Stimulated activated CD4-positive, alpha-beta T cell treated with anti-CD3 and anti-CD28 coated beads, Interleukin-12 subunit alpha, Interleukin-12 subunit beta, amount 100 ng/mL, for 4 hours (primary cell): ENCODE results near the gene SLAMF7.

Experiments used
- DNase-seq: peaks from one replicate; pipeline ENCODE4 v3.0.0-alpha.2; 2020

SLAMF7 gene

DNA sequence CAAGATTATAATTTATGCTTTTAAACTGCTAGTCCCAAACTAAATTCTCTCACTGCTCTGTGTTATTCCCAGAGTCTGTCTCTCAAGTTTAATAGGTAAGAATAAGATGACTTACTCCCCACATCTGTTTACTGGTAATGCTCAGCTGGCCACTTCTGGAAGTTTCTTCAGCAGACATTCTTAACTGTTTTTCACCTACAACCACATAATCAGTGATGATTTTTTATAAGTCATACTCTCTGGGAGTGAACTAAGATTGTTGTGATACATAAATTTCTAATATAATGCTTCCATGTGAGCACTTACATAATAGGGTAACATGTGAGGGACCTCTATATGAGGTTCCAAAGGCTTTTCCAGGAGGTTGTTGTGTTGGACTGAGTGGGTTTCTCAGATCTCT lies 8.7 kb downstream of the SLAMF7 start:
- DNase-seq, result no peak

DNA sequence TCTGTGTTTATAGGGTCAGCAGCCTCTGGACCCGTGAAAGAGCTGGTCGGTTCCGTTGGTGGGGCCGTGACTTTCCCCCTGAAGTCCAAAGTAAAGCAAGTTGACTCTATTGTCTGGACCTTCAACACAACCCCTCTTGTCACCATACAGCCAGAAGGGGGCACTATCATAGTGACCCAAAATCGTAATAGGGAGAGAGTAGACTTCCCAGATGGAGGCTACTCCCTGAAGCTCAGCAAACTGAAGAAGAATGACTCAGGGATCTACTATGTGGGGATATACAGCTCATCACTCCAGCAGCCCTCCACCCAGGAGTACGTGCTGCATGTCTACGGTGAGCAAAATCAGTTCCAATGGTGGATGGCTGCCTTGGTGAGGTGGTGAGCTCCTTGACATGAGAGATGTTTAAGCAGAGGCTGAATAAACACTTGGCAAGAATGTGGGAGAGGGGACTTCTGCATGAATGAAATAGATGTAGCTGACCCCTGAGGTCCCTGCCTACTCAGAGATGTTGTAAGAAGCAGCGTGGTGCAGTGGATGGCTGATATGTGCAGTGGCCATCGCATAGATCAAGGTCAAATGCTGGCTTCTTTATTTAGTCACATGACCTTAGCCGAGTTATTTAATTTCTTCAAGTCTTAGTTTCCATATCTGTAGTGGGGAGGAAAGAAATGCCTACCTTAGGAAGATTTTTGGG lies 9.3 kb downstream of the SLAMF7 start:
- no peak for DNase-seq

DNA sequence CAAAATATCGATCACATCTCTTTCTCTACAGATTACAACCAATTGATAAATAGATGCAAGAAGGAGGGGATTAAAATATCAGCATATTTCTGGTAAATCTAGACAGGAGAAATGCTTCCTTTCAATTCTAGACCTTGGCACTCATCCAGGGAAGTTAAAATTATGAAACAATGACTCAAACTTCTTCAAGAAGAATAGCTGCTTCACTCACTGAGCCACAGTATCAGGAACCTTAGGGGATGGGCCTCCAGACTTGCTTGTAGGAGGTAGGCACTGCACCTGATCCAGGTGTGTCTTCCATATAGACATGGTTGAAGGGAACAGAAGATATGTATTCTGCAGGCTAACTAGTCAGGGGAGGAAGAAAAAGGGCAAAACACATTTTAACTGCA lies 9.8 kb downstream of the SLAMF7 start:
- no peak for DNase-seq

DNA sequence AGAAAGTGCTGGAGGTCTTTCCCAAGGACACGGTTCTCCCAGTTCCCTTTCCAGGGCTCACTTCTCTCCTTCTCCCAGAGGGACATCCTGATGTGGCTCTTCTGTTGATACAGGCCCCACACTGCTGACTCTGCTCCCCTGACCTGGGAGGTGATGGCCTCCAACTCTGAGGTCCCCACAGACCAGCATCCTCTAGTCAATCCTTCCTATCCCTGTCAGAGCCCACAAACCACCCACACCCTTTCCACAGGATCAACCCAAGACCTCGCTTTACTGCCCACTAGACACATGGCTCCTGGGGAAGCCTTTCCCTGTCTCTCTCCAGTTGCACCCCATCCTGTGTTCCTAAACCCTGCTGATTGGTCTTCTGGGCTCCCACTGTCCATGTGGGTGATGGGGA lies 11.6 kb downstream of the SLAMF7 start:
- no peak for DNase-seq

DNA sequence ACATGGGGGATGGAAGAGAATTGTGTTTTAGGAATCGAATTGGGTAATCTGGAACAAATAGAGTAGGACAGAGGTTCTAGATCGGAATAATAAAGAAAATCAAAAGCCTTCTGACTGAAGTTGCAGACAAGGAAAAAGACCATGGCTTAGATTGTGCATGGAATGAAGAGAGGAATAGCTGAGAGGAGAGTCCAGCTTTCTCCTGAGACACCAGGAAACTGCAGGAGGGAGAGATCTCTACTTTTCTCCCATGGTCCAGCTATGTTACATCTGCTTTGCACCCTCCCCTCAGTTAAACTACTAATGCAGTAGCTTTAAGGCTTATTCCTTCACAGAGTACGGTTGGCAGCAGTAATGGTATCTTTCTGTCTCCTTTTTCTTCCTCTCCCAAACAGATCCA lies 13.4 kb downstream of the SLAMF7 start:
- no peak for DNase-seq

DNA sequence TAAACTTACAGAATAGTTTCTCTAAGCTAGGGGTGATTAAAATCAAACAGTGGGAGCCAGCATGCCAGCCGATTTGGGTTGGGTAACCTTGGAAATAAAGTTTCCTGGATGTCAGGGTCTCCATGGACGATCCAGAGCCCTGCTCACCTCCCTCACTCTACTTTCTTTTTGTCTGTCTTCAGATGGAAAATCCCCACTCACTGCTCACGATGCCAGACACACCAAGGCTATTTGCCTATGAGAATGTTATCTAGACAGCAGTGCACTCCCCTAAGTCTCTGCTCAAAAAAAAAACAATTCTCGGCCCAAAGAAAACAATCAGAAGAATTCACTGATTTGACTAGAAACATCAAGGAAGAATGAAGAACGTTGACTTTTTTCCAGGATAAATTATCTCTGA lies 13.9 kb downstream of the SLAMF7 start:
- no peak for DNase-seq

DNA sequence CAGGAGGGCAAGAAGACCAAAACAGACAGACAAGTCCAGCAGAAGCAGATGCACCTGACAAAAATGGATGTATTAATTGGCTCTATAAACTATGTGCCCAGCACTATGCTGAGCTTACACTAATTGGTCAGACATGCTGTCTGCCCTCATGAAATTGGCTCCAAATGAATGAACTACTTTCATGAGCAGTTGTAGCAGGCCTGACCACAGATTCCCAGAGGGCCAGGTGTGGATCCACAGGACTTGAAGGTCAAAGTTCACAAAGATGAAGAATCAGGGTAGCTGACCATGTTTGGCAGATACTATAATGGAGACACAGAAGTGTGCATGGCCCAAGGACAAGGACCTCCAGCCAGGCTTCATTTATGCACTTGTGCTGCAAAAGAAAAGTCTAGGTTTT lies 14.5 kb downstream of the SLAMF7 start:
- no peak for DNase-seq

DNA sequence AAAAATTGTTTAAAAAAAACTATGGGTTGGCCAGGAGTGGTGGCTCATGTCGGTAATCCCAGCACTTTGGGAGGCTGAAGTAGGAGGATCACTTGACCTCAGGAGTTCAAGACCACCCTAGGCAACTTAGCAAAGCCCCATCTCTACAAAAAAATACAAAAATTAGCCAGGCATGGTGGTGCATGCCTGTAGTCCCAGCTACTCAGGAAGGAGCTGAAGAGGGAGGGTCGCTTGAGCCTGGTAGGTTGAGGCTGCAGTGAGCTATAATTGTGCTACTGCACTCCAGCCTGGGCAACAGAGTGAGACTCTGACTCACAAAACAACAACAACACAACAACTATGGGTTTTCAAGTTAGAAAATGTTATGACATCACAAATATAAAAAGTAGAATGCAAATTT lies 16.4 kb downstream of the SLAMF7 start:
- DNase-seq, result no peak

DNA sequence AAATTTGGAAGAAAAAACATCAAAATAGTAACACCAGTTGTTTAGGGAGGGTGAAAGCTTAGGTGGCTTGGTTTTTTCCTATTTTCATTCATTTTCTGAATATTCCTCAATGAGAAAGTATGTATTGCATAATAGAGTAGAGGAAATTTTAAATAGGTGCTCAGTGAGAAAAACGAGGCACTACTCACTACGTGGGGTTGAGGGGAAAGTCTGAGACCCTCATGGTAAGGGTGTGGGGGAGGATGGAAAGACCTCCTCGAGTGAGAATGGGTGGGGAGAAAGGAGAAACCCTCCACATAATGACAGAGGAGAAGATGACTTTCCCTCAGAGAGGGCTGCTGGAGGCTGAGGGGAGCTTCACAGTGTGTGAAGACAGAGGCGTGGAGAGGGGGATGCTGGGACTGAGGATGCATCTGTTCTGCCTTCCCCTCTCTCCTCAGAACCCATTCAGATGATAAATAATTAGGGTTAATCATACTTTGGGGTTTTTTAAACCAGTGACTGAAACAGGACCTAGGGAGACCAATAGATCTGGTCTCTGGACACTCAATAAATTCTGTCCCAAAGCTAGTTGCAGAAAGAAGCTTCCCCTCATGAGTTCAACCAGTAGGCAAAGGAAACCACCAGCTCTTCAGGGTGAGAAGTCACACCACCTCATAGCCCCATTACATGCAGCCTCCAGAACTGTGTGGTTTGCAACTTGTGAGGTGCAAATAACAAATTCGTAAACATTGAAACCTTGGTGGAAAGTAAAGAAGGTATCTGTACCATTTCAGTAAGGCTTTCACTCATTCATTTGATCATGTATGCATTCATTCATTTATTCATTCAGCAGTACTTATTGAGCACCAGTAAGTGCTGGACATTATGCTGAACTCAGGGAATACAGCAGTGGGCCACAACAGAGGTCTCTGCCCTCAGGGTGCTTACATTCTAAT lies 17.1 kb downstream of the SLAMF7 start:
- no peak for DNase-seq

DNA sequence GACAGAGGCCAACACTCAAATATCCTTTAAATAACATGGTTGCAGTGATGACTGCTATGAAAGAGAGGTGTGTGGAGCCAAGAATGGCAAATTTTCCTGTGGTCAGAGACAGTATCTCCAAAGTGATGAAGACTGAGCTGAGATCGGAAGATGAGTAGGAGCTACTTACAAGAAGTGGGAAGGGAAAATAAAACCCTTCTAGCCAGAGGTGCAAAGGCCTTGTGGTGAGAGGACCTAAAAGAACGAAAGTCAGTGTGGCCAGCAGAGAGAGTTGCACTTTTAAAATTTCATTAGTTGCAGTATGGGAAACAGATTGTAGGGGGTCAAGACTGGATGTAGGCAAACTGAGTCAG lies 17.8 kb downstream of the SLAMF7 start:
- no peak for DNase-seq

DNA sequence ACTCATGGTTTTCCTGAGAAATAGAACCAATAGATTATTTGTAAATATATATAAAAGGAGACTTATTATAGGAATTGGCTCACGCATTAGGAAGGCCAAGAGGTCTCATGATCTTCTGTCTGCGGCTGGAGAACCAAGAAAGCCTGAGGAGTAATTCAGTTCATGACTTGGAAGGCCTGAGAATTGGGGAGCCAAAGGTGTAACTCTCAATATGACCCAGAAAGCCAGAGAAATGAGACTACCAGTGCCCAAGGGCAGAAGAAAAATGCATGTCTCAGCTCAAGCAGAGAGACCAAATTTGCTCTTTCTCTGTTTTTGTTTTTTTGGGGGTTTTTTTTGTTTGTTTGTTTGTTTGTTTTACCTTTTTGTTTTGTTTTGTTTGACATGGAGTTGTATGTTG lies 19.5 kb downstream of the SLAMF7 start:
- no peak for DNase-seq

DNA sequence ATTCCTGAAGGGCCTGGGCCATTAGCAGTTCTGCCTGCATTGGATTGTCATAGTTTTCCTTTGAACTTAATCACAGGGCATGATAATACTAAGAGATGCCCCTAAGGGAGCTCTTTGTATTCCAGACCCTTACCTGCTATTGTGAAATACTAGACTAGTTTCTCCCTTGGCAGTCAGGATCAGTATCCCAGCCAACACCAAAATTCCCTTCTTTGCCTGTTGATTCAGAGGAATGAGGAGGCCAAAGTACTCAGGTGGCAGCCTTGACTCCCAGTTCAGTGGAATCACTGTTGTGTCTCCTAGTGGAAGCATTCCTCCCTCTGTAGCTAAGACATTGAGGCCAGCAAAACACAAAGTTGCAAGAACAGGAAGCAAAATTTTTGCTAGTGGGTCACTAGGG lies 20.7 kb downstream of the SLAMF7 start:
- no peak for DNase-seq

DNA sequence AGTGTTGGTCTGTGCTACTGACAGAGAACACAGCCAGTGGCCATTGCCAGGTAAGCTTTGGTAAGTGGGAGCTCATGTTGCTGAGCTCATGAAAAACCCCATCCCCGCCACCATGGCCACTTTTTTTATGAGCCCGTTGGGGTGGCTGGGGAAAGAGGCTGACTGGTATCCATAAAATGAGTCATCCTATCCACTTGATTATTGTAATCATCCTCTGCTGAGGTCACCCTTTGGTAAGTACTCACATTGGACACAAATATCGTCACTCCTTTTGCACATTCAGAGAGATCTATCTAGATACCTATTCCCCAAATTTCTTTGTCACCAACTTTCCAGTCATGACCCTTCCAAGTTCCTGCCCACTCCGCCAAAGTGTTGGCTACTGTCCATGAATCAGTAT lies 22.0 kb downstream of the SLAMF7 start:
- no peak for DNase-seq

DNA sequence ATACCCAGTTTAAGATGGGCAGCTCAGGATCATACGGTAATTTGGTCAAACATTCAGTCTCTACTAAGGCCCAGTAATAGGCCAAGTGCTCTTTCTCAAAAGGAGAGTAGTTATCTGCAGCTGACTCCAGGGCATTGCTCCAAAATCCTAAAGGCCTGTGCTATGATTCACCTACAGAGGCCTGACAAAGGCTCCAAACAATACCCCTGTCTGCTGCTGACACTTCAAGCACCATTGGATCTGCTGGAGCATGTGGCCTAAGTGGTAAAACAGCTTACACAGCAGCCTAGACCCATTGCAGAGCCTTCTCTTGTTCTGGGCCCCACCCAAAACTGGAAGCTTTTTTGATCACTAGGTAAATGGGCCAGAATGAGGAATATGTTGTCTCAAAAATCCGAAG lies 22.8 kb downstream of the SLAMF7 start:
- no peak for DNase-seq

DNA sequence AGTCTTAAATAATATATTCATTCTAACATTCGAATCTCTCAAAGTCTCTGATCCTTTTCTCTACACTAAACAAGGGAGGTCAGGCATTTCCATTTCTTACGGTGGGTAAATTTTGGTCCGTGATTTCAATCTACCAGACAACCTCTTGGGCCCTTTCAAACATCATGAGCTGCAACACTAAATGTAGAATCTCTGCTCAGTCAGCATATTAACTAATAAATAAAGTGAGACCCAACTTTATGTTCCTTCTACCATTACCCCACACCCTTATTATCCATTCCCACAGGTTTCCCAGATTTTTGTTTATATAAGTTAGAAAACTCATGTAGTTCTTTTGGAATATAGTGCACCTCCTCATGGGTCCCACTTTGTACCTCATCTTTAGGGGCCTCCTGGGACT lies 24.9 kb downstream of the SLAMF7 start:
- DNase-seq, result no peak

DNA sequence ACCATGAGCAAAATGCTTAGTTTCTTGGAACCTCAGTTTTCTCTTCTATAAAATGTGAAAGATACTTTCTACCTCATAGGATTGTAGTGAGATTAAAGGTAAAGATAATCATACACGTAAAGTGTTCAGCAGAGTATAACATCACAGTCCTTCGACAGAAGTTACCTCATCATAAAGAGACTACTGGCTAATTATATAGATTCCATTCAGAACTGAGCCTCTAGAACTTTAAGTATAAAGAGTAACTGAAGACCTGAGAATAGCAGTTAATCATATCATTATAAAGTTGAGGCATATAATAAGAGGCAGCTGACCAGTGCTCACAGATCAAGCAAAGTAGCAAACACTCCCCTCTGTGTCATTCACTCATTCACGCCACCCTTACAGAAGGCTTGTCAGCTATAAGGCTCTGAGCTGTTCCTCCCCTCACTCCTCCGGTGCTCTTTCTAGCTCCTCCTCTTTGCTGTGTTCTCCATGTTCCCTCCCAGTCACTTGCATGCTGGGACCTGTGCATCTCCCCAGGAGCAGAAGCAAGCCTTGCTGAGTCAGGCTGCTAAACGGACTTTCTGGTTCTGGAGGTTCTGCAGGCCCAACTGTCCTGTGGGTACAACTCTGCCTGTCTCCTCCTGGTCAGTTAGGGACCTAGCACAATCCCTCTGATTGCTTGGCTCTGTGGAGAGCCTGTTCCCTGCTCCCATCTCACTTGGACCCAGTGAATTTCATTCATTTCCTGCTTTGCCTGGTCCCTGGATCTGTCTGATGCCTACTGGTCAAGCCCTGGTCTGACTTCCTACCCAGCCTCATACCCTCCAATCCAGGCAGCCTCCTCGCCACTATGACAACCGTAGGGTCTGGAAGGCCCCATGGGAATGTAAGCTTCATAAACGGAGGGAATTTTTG lies 28.6 kb downstream of the SLAMF7 start:
- peak; percentile 19 for DNase-seq

DNA sequence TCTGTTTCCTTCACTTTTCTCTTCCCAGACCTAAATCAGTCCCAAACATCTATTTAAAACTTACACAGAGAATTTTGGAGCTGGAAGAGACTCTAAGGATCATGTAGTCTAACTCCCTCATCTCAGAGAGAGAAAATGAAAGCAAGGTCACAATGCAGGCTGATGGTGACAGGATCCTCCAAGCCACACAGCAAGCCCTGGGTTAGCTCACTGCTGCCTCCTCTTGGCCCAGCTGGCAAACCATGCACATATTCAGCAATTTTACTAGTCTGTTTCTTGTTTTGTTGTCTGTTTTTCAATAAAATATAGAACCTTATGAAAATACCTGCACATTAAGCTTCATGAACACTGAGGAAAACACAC lies 29.2 kb downstream of the SLAMF7 start:
- peak; percentile 79 for DNase-seq

DNA sequence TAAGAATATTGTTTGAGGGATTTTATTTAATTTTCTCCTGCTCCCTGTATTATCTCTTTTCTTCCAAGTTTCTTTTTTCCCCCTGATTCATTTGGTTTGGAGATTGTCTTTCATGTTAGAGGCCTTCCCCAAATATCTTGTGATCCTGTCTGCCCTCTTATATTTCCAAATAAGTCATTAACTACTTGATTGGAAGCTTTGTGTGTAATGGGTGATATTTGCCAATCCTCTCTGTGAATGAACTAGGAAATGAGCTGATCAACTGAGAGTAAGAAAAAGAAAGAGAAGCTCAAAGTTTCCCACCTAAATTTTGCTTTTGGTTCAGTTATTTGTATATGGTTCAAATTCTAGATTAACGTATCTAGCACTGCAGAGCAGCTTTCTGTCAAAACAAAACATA lies 33.3 kb downstream of the SLAMF7 start:
- no peak for DNase-seq

DNA sequence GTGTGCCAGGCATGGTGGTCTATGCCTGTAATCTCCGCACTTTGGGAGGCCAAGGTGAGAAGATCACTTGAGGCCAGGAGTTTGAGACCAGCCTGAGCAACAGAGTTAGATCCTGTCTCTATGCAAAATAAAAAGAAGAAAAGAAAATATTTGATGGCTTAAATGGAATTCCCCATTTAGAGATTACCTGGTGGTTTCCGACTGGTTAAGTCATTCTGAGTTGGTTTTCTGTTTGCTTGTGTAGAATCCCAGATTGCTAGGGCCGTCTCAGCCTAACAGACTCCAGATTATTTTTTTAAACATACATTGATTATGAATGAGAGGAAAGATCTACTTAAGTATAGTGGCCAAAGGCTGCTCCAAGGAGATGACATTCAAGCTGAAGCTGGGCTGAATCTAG lies 34.0 kb downstream of the SLAMF7 start:
- no peak for DNase-seq

DNA sequence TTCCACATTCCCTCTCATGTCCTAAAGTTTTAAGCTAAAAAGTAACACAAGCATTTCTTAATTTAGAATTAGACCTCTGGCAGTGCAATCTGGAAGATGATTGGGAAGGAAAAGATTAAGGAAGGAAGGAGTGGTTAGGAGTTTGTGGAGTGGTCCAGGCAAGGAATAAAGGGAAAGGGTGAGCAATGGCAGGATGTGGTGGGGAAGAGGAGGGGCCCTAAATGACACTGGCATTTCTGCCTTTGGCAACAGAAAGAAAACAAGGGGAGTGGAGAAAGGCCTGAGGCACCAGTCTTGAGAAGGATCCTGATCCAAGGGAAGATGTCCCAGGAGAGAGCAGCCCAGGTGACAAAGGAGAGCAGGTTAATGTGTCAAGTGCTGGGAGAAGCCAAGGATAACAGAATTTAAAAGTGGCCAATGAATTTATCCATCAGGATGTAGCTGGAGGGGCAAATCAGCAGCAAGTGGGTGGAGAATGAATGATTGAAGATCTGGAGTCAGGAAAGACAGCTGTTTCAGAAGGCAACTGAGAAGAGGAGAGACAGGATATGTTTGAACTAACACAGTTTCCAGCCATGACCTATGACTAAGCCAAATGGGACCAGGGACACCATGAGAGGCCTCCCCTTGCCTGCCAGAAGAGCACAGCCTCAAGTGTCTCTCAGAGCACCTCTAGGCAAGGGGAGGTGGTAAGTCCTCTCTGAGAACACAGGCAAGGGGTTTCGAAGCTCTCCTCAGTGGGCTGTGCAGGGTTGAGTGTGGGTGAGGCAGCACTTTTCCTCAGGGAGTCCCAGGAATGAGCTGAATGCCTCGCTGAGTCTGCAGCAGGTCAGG lies 36.1 kb downstream of the SLAMF7 start:
- DNase-seq, result no peak

DNA sequence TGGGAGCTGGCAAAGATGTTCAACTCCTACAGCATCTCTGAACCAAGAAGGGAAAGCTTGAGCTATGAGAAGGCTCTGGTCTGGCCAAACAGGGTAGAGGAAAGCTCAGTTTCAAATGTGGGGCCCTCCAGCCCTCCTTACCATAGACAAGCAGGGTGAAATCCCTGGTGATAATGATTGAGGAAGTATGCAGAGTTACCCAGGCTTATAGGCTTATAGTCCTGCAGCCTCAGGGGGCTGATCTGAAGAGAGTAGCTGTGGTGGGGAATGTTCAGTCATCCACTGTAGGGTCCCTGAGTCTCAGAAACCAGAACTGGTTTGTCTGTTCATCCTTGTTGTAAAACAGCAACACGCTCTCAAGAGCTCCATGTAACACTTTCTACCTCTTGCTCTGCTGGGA lies 37.1 kb downstream of the SLAMF7 start:
- DNase-seq, result no peak

DNA sequence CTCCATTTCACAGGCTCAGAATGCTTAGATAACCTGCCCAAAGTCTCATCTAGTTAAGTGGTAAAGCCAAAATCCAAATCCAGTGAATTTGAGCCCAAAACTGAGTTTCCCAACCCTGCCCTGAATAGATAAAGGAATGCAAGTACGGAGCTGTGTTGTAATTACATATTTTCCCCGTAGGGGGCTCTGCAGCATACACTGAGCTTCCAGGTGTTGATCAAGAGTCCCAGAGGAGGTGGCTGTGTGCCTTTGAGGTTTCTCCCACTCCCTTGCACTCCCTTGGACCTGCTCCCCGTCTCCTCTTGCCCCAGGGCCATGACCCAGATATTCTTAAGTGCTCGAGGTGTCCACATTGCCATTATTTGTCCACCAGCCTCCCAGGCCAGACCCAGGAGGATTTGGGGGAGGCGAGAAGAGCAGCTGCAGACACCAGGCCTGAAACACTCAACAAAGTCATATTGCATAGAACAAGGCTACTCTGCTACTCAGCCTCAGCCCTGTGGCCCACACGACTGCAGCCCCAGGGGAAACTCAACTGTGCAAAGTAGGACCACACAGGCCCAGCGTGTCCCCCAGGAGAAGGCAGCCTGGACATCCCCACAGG lies 38.5 kb downstream of the SLAMF7 start:
- DNase-seq, result peak; percentile 31
